ENCODE data around the gene BNC2. TPM values are rescaled to one million over a fixed set of nuclear protein-coding genes. Genes with fewer than 3 reads are reported as not detected.

The BNC2 gene
- total and polyA plus RNA-seq, 2 of the 4 experiments (the other 2 are of a cell fraction): 15.5 to 45.2 TPM

DNA sequence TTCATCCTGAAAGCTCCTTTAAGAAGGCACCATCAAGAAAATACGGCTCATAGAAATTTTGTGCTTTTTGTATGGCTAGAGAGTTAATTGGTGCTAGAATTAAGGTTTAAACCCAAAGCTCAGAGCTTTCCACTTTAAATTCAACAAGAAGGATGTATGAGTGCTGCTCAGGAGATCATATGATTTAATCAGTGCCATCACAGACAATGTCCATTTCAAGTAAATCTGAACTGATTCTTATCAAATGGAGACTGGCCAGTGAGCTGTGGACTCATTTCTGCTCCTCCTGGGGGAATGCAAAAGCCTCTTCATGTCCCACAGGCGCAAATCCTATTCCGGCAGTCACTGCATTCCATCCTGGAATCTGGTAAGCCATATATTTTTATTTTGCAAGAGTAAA lies 327.2 kb downstream of the BNC2 start:
- H2AK9ac ChIP-seq (replicated peaks; ENCODE audit: low read depth, low read length, poor library complexity): no peak overlapping the region
- in situ Hi-C loops (cut with MboI; ENCODE audit: low sequenced_read_pairs): no loop called here
- no peak overlapping the region for H2AK5ac ChIP-seq (ENCODE audit: low read depth, low read length)
- intact Hi-C loops (cut with micrococcal nuclease): loop anchor here (2.0 kb wide), 1 partner anchor 16 kb away; no protein-coding TSS in a partner anchor
- H2BK15ac ChIP-seq (ENCODE audit: low read depth, low read length): no peak overlapping the region
- no TSS peak for BruUV-seq (replicated peaks)
- no peak overlapping the region for H4K5ac ChIP-seq (ENCODE audit: low read depth, low read length)
- no peak overlapping the region for H3K27ac ChIP-seq (ENCODE audit: insufficient read depth, low read length)
- H4K91ac ChIP-seq (ENCODE audit: insufficient read depth, low read depth, low read length): no peak overlapping the region
- CTCF ChIA-PET: no interaction called here
- WGBS, 2 experiments (ENCODE audit: extremely low coverage in 2 of 2, insufficient read length in 1 of 2): no CpG with 5 or more reads among the region's 3 CpGs
- H2BK20ac ChIP-seq (ENCODE audit: low read depth, low read length): no peak overlapping the region
- H2AFZ ChIP-seq (replicated peaks; ENCODE audit: low read length, poor library complexity): no peak overlapping the region
- peaks cover 3% of the 10 kb centered on the region for H3K9me1 ChIP-seq (ENCODE audit: insufficient read depth, low read length)
- H3K4me1 ChIP-seq (ENCODE audit: control insufficient read depth, insufficient read depth, low read length): peaks cover 6% of the 10 kb centered on the region
- dilution Hi-C loops (cut with HindIII; ENCODE audit: low sequenced_read_pairs, unreplicated experiment): no loop called here
- no peak overlapping the region for H3K18ac ChIP-seq (ENCODE audit: low read depth, low read length)
- no peak overlapping the region for H2BK5ac ChIP-seq (ENCODE audit: low read depth, low read length, poor library complexity, severe bottlenecking)
- 0 out of 2 replicates have a peak, but pooled peaks cover 4% of the 10 kb centered on the region for H4K20me1 ChIP-seq (ENCODE audit: insufficient read depth, low read length)
- peaks cover 18 to 34% of the 10 kb centered on the region in 2 experiments for H3K79me1 ChIP-seq (ENCODE audit: low read depth in 1 of 2, low read length in 2 of 2)
- H3K36me3 ChIP-seq (ENCODE audit: control insufficient read depth, insufficient read depth, low read length): peaks cover 5% of the 10 kb centered on the region; the same call in 1 of the 2 replicates
- TF ChIP-seq BHLHE40 (IDR thresholded peaks at IDR 0.05; ENCODE audit: low read depth, low read length): no peak
- no peak for TF ChIP-seq USF2 (IDR thresholded peaks at IDR 0.05; ENCODE audit: low read depth, low read length)
- no peak for TF ChIP-seq RCOR1 (IDR thresholded peaks at IDR 0.05; ENCODE audit: insufficient replicate concordance, low read length)
- TF ChIP-seq, protein P1, sequence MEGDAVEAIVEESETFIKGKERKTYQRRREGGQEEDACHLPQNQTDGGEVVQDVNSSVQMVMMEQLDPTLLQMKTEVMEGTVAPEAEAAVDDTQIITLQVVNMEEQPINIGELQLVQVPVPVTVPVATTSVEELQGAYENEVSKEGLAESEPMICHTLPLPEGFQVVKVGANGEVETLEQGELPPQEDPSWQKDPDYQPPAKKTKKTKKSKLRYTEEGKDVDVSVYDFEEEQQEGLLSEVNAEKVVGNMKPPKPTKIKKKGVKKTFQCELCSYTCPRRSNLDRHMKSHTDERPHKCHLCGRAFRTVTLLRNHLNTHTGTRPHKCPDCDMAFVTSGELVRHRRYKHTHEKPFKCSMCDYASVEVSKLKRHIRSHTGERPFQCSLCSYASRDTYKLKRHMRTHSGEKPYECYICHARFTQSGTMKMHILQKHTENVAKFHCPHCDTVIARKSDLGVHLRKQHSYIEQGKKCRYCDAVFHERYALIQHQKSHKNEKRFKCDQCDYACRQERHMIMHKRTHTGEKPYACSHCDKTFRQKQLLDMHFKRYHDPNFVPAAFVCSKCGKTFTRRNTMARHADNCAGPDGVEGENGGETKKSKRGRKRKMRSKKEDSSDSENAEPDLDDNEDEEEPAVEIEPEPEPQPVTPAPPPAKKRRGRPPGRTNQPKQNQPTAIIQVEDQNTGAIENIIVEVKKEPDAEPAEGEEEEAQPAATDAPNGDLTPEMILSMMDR (conservative IDR thresholded peaks at IDR 0.05; ENCODE audit: low read depth, low read length): no peak
- no peak for TF ChIP-seq MAFK (IDR thresholded peaks at IDR 0.05; ENCODE audit: low read depth, low read length)
- TF ChIP-seq RFX5 (IDR thresholded peaks at IDR 0.05; ENCODE audit: low read depth, low read length): no peak
- TF ChIP-seq SMC3 (IDR thresholded peaks at IDR 0.05; ENCODE audit: low read depth, low read length): no peak
- TF ChIP-seq ELK1 (IDR thresholded peaks at IDR 0.05; ENCODE audit: borderline replicate concordance, low read depth, low read length): no peak
- no peak for TF ChIP-seq CHD1 (IDR thresholded peaks at IDR 0.05; ENCODE audit: low read depth, low read length)
- no peak for TF ChIP-seq FOS (IDR thresholded peaks at IDR 0.05; ENCODE audit: low read depth, low read length)
- TF ChIP-seq MXI1 (IDR thresholded peaks at IDR 0.05; ENCODE audit: borderline replicate concordance, low read depth, low read length): no peak
- no peak for TF ChIP-seq CEBPB (IDR thresholded peaks at IDR 0.05; ENCODE audit: low read depth, low read length)
- TF ChIP-seq POLR2A (IDR thresholded peaks at IDR 0.05; ENCODE audit: low read depth, low read length): no peak
- no peak for TF ChIP-seq MAZ (IDR thresholded peaks at IDR 0.05; ENCODE audit: borderline replicate concordance, low read depth, low read length)
- TF ChIP-seq NFE2L2 (IDR thresholded peaks at IDR 0.05; ENCODE audit: low read depth, low read length): no peak
- no peak for TF ChIP-seq RAD21 (IDR thresholded peaks at IDR 0.05; ENCODE audit: low read length)
- H3K4me2 ChIP-seq (ENCODE audit: low read depth, low read length): no peak overlapping the region
- POLR2A ChIA-PET (ENCODE audit: unreplicated experiment): no interaction called here
- no peak overlapping the region for H3K23ac ChIP-seq (ENCODE audit: low read depth, low read length)
- H4K8ac ChIP-seq (ENCODE audit: low read depth in 2 of 2, low read length in 2 of 2): no peak overlapping the region
- H3K14ac ChIP-seq (replicated peaks; ENCODE audit: low read depth, low read length): no peak overlapping the region
- DNase-seq (no peak), ATAC-seq (ENCODE audit: low read depth) (no peak)
- H3K4ac ChIP-seq (ENCODE audit: low read depth, low read length): no peak overlapping the region
- H3K27me3 ChIP-seq (ENCODE audit: control insufficient read depth, insufficient read depth, low read length): no peaks in the 10 kb centered on the region
- no peaks in the 10 kb centered on the region for H3K9me3 ChIP-seq (ENCODE audit: control insufficient read depth, insufficient read depth, low read length)
- H3K4me3 ChIP-seq (ENCODE audit: insufficient read depth, low read depth, low read length): no peak overlapping the region
- no peak overlapping the region for H3K56ac ChIP-seq (ENCODE audit: extremely low read depth, insufficient read depth, low read length)
- no peak overlapping the region for H3K9ac ChIP-seq (ENCODE audit: low read depth, low read length)
- H2BK120ac ChIP-seq (ENCODE audit: low read depth, low read length): no peak overlapping the region
